Panc1 (cell line): ENCODE measurements around the gene RNASE9.

Experiments
- CTCF ChIP-seq: fragments of 450-650 bp; IDR thresholded peaks from 2 replicates; pipeline ENCODE4 v1.5.1; 2017; ENCODE audit warnings: mild to moderate bottlenecking
- POLR2AphosphoS5 ChIP-seq: IDR thresholded peaks from 2 replicates; pipeline ENCODE4 v1.6.1; 2012; ENCODE audit warnings: mild to moderate bottlenecking, low read depth, low read length, moderate library complexity
- TCF7L2 ChIP-seq: IDR thresholded peaks from 2 replicates; pipeline ENCODE4 v1.6.1; 2011; ENCODE audit warnings: mild to moderate bottlenecking, low read depth, low read length, inconsistent platforms

DNA sequence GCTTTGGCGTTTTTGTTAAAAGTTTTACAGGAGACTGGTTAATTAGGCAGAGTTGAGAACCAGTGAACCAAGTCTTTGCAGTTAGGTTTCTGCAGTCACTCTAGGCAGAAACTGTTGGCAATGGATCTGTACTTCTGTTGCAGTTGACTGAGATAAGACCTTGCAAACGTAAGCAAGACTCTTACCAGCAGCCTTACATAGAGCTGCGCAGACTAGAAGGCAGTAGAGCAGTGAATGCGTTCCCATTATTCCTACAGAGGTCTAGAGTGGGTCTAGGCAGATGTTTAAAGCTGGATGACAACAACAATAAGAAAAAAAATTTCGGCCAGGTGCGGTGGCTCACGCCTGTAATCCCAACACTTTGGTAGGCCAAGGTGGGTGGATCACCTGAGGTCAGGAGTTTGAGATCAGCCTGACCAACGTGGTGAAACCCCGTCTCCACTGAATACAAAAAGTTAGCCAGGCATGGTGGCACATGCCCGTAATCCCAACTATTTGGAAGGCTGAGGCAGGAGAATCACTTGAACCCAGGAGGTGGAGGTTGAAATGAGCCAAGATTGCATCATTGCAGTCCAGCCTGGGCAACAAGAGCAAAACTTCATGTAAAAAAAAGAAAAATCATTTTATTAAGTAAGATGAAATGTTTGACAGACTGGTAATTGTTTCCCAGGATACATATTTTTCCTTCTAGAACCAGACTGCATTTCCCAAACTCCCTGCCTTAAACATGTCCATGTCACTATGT is 12.3 kb downstream of the RNASE9 start:
- TF ChIP-seq POLR2AphosphoS5: no peak
- TF ChIP-seq CTCF: no peak
- TF ChIP-seq TCF7L2: no peak
